ENCODE measurements around the gene PKN3. TPM values are rescaled to one million over a fixed set of nuclear protein-coding genes. Genes with fewer than 3 reads are reported as not detected.

Gene PKN3
- total RNA-seq, 1 donor, result 3.6 TPM

GRCh38 chr9:128704356-128704670 lies 2.0 kb downstream of the PKN3 start:
- H3K4me3 ChIP-seq (ENCODE audit: low read depth, low read length), result no peak overlapping the region
- TF ChIP-seq CTCF (IDR thresholded peaks at IDR 0.05; ENCODE audit: insufficient read depth, low read length), result no peak
- no peak for DNase-seq (ENCODE audit: low read depth)

- DNase-seq (ENCODE audit: low read depth), result no peak
- no peak for TF ChIP-seq CTCF (IDR thresholded peaks at IDR 0.05; ENCODE audit: insufficient read depth, low read length)
- no peak overlapping the region for H3K4me3 ChIP-seq (ENCODE audit: low read depth, low read length)
Observed at GRCh38 chr9:128705051-128705965, 3.0 kb downstream of the PKN3 start.

- no peak for TF ChIP-seq CTCF (IDR thresholded peaks at IDR 0.05; ENCODE audit: insufficient read depth, low read length)
- DNase-seq (ENCODE audit: low read depth), result no peak
- H3K4me3 ChIP-seq (ENCODE audit: low read depth, low read length), result no peak overlapping the region
Observed at GRCh38 chr9:128706045-128706444, 3.7 kb downstream of the PKN3 start.

GRCh38 chr9:128706671-128707381 lies 4.5 kb downstream of the PKN3 start:
- TF ChIP-seq CTCF (IDR thresholded peaks at IDR 0.05; ENCODE audit: insufficient read depth, low read length), result no peak
- DNase-seq (ENCODE audit: low read depth), result no peak

GRCh38 chr9:128707446-128707845 lies 5.1 kb downstream of the PKN3 start:
- TF ChIP-seq CTCF (IDR thresholded peaks at IDR 0.05; ENCODE audit: insufficient read depth, low read length), result no peak
- no peak for DNase-seq (ENCODE audit: low read depth)
- no peak overlapping the region for H3K4me3 ChIP-seq (ENCODE audit: low read depth, low read length)

More at GRCh38 chr9:128706671-128707381, 4.5 kb downstream of the PKN3 start:
- no peak overlapping the region for H3K4me3 ChIP-seq (ENCODE audit: low read depth, low read length)

- no peak for TF ChIP-seq CTCF (IDR thresholded peaks at IDR 0.05; ENCODE audit: insufficient read depth, low read length)
- H3K4me3 ChIP-seq (ENCODE audit: low read depth, low read length), result no peak overlapping the region
- DNase-seq (ENCODE audit: low read depth), result no peak
Observed at GRCh38 chr9:128712451-128713410, 10.4 kb downstream of the PKN3 start.

Measured in fibroblast of the aortic adventitia (primary cell).